GM12891 (cell line): ENCODE data around the gene GASK1B.

Experiments used
- PAX5 ChIP-seq: IDR thresholded peaks from 2 replicates; pipeline ENCODE4 v1.6.1; 2011; ENCODE audit warnings: low read length, moderate library complexity, mild to moderate bottlenecking; ENCODE audit not compliant: insufficient read depth, severe bottlenecking
- POLR2A ChIP-seq: IDR thresholded peaks from 2 replicates; pipeline ENCODE4 v1.6.1; 2011; ENCODE audit warnings: low read depth, low read length, control low read depth
- POLR2AphosphoS5 ChIP-seq: IDR thresholded peaks from 2 replicates; pipeline ENCODE4 v1.6.1; 2011; ENCODE audit warnings: low read depth, low read length, control low read depth
- SPI1 ChIP-seq: IDR thresholded peaks from 2 replicates; pipeline ENCODE4 v1.6.1; 2011; ENCODE audit warnings: low read depth, low read length, control low read depth

DNA sequence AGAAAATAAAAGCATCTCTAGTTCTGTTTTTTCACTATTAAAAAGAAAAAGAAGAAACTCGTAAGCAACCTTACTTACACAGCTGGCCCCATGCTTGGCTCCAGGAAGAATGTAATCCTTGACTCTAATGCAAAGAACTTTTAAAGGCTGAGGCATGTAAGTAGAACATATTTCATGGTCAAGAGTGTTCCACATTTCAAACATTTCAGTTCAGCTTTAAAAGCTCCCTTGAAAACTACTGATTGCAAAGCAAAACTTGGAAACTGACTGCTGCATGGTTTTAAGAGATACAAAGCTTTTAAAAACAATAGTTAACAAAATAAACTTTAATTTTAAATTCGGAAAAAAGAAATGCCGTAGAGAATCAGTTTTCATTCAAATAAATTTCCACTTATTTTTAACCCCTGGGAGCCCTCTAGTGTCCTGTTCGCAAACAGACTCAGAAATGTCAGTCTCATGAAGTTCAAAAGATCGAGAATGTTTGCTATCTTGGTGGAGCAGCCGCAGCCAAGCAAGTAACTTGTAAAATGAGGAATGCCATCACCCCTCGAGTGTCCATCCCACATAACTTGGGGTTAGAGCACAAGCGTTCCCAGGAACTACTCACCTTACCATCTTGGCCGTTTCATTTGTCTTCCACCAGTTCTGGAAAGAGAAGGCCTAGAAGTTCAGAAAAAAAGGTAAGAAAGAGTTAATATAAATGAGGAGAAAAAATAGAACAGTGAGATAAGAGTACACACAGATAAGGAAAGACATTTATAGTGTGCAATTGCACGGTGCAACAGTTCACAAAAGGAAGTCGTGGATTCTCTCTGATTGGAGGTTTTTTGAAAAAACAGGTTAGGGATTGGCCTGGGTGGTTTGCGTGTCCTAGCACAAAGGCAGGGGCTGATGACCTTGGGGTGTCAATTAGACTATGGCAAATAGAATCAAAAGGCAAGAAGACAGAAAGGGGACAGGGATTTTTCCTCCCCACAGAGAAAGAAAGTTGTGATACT is at the start of gene GASK1B:
- TF ChIP-seq POLR2A (no peak), POLR2AphosphoS5 (no peak), SPI1 (no peak), PAX5 (no peak)
